ENCODE data around the gene ZCWPW1.
"Not testable (repeated sequence)": the region's sequence is repeated elsewhere in the genome, so short reads cannot be mapped to it uniquely, and the experiment has no call there.

Gene ZCWPW1

DNA sequence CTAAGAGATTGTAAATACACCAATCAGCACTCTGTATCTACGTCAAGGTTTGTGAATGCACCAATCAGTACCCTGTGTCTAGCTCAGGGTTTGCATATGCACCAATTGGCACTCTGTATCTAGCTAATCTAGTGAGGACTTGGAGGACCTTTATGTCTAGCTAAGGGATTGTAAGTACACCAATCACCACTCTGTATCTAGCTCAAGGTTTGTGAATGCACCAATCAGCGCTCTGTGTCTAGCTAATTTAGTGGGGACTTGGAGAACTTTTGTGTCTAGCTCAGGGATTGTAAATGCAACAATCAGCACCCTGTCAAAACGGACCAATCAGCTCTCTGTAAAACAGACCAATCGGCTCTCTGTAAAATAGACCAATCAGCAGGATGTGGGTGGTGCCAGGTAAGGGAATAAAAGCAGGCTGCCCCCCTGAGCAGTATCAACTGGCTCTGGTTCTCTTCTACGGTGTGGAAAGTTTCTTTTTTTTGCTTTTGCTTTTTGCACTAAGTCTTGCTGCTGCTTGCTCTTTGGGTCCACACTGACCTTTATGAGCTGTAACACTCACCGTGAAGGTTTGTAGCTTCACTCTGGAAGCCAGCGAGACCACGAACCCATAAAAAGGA, 46.2 kb downstream of the ZCWPW1 start:
- not testable (repeated sequence) for DNase-seq (ENCODE audit: low read depth); H3K4me3 ChIP-seq (ENCODE audit: low read depth, low read length)

DNA sequence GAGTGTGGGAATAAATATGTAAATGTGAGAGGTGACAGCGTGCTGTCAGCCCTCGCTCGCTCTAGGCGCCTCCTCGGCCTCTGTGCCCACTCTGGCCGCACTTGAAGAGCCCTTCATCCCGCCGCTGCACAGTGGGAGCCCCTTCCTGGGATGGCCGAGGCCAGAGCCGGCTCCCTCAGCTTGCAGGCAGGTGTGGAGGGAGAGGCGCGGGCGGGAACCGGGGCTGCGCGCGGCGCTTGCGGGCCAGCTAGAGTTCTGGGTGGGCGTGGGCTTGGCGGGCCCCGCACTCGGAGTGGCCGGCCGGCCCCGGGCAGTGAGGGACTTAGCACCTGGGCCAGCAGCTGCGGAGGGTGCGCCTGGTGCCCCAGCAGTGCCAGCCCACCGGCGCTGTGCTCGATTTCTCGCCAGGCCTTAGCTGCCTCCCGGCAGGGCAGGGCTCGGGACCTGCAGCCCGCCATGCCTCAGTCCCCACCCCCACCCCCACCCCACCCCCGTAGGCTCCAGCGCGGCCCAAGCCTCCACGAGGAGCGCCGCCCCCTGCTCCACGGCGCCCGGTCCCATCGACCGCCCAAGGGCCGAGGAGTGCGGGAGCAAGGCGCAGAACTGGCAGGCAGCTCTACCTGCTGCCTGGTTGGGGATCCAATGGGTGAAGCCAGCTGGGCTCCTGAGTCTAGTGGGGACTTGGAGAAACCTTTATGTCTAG, 46.8 kb downstream of the ZCWPW1 start:
- DNase-seq (ENCODE audit: low read depth); H3K4me3 ChIP-seq (ENCODE audit: low read depth, low read length): not testable (repeated sequence)

DNA sequence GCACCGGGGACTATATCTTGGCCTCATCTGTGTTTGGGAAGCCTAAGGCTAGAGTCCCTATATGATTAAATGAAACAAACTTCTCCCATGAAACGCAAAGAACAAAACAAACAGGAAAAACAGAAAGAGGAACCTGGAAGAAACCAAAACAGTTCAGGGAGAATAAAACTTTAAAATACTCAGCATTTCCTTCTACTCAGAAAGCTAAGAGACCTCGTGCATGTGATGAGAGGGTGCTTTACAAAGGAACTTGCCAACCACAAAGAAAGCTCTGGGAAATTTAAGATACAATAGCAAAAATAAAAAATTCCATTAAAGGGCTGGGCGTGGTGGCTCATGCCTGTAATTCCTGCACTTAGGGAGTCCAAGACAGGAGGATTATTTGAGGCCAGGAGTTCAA, 48.3 kb downstream of the ZCWPW1 start:
- H3K4me3 ChIP-seq (ENCODE audit: low read depth, low read length), result no peak overlapping the region
- no peak for DNase-seq (ENCODE audit: low read depth)

DNA sequence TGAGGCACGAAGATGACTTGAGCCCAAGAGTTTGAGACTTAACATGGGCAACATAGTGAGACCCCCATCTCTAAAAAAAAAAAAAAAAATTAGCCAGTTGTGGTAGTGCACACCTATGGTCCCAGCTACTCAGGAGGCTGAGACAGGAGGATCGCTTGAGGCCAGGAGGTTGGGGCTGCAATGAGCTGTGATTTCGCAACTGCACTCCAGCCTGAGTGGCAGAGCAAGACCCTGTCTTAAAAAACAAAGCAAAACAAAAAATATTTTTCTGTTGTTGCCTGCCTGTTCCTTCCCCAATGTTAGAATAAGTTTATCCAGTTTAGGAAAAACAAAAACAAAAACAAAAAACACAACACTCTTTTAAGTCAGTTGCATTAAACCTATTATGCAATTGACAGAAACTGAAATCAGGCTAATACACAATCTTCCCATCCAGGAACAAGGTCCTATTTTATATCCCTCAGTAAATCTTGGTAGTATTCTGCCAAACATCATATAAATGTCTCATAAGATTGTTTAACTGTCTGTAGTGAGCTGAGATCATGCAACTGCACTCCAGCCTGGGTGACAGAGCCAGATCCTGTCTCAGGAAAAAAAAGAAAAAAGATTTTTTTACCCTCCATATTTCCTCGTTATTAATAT, 50.3 kb downstream of the ZCWPW1 start:
- no peak for DNase-seq (ENCODE audit: low read depth)
- no peak overlapping the region for H3K4me3 ChIP-seq (ENCODE audit: low read depth, low read length)

DNA sequence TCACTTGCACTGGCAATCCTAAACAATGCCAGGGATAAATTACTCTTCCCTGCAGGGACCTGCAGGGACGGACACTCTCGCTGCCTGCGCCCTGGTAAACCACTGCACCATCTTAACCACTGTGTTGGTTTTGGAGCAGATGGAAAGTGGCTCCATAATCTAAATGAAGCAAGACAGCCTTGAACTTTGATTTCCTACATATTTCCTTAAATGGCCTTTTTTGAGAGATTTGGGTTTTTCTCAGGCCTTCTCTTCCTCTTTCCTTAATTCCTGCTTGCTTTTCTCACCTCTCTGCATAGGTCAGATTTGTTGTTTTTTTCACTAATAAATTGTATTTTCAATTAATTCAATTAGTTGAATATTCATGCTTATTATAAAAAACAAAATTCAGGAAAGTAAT, 52.4 kb downstream of the ZCWPW1 start:
- H3K4me3 ChIP-seq (ENCODE audit: low read depth, low read length), result no peak overlapping the region
- DNase-seq (ENCODE audit: low read depth), result no peak

DNA sequence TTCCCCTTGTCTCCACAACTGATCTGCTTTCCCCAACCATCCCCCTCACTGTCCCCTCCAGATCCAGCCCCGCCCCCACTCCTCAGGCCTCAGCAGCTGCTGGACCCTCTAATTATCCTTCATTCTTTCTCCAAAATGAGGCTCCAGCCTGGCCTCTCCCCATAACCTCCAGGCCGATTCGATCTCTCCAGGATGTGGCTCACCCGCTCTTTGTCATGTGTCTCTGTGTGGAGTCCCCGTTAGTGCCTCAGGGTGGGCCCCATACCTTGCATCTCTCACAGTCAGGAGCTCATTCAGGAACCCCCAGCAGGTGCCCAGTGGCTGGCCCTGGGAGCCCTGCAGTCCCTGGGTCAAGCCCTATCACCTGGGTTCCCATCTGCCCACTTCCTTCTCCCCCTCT, 53.9 kb downstream of the ZCWPW1 start:
- H3K4me3 ChIP-seq (ENCODE audit: low read depth, low read length), result no peak overlapping the region
- no peak for DNase-seq (ENCODE audit: low read depth)

DNA sequence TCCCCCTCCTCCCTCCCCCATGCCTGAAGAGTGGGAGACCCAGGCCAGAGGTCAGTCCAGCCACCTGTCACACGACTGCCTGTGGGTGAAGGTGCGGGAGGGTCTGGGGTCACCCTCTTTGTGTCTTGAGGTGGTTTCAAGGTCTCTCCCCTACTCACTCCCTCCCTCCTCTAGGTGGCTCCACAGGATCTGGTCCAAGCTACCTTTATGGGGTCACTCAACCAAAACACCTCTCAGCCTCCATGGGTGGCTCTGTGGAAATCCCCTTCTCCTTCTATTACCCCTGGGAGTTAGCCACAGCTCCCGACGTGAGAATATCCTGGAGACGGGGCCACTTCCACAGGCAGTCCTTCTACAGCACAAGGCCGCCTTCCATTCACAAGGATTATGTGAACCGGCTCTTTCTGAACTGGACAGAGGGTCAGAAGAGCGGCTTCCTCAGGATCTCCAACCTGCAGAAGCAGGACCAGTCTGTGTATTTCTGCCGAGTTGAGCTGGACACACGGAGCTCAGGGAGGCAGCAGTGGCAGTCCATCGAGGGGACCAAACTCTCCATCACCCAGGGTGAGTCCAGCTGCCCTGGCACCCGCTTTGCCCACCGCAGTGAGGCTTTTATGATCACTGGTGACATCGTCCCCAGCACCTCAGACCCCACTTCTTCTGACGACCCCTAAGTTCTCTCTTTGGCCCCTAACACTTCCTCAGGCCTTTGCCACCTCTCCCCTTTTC, 54.5 kb downstream of the ZCWPW1 start:
- not testable (repeated sequence) for DNase-seq (ENCODE audit: low read depth); H3K4me3 ChIP-seq (ENCODE audit: low read depth, low read length)

DNA sequence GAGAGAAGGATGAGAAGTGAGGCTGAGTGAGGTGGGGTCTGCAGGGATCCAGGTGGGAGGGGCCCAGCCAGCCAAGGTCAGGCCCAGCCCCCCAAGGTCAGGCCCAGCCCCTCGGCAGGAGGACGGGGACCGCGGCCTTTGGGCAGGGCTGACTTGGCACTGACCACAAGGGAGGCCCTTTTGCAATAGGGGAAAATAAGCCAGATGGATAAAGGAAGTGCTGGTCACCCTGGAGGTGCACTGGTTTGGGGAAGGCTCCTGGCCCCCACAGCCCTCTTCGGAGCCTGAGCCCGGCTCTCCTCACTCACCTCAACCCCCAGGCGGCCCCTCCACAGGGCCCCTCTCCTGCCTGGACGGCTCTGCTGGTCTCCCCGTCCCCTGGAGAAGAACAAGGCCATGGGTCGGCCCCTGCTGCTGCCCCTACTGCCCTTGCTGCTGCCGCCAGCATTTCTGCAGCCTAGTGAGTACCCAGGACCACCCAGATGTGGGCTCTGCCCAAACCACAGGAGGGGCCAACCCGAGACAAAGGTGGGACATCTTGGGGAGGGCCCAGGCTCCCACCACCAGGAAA, 55.2 kb downstream of the ZCWPW1 start, which contains the start of gene PILRA:
Gene PILRA, plus strand, starts transcription at position 227 of the 571 bp plus-strand sequence. Its CDS starts 170 bp downstream, at position 397.
- H3K4me3 ChIP-seq (ENCODE audit: low read depth, low read length), result no peak within 1 kb of the TSS
- no peak for DNase-seq (ENCODE audit: low read depth)

DNA sequence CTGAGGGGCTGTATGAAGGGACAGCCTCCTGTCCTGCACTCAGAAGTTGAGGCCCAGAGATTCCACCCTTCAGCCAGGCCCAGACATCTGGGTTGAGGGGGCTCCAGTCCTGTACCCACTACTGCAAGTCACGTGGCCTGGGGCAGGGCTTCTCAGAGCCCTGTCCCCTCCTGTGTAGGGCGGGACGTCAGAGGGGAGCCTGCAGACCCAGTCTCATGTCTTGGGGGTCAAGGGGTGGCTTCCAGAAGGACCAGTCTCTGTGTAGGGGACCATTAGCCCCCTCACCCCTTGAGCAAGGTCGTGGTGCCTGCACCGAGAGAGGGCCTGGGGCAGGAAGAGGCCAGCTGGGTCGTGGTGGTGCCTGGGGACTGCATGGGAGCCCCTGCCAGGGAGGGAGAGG, 55.8 kb downstream of the ZCWPW1 start:
- no peak for DNase-seq (ENCODE audit: low read depth)

DNA sequence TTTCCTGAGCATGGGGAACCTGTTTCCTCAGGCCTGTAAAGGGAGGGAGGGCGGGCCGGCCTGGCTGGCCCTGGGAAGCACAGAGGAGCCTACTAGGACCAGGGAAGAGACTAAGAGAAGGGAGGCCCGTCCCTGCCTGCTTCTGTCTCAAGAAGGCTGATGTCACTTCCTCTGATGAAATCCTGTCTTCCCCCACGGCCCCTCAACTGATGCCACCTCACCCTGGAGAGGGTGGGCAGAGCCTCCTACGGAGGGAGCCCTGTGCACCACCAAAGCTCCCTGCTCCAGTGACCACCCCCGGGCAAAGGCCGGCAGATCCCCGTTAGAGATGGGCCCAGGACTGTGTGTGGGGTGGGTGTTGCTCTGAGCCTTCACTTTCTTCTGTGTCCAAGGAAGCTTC, 56.2 kb downstream of the ZCWPW1 start:
- H3K4me3 ChIP-seq (ENCODE audit: low read depth, low read length), result no peak overlapping the region

More for the DNA sequence above, 55.8 kb downstream of the ZCWPW1 start:
- H3K4me3 ChIP-seq (ENCODE audit: low read depth, low read length), result no peak overlapping the region

DNA sequence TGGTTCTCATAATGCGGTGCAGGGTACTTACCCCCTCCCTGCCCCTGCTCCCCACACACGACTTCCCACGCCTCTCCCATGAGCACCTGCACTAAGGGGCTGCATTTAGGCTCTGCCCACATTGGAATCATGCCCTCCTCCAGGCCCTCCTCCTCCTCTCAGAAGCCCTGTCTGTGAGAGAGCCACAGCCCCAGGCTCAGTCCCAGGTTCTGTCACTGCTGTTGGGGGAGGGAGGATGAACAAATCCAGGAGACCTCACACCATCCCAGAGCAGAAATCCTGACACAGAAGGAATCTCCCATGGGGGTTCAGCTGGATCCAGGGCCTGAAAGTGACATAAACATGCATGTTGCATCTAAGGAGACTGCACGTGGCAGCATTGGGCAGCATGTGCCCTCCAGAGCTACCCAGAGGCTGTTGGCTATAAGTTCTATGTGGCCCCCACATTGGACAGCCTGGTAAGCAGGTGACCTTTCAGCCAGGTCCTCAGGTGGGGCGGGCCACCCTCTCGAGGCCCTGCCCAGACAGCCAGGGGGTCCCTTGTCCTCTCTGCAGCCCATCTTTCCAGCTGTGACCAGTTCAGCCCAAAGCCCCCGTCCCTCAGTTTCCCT, 56.8 kb downstream of the ZCWPW1 start:
- no peak overlapping the region for H3K4me3 ChIP-seq (ENCODE audit: low read depth, low read length)
- no peak for DNase-seq (ENCODE audit: low read depth)

More for the DNA sequence above, 56.2 kb downstream of the ZCWPW1 start:
- peak; percentile 36 for DNase-seq (ENCODE audit: low read depth)

DNA sequence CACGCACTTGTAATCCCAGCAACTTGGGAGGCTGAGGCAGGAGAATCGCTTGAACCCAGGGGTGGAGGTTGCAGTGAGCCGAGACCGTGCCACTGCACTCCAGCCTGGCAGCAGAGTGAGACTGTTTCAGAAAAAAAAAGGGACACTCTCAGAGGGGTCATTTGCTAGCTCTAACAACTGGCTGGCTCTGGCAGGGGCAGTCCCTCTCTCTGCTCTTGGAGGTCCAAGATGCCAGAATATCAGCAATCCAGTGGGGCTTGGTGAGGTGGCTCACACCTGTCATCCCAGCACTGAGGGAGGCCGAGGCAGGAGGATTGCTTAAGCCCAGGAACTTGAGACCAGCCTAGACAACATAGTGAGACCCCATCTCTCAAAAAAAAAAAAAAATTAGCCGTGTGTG, 57.8 kb downstream of the ZCWPW1 start:
- no peak for DNase-seq (ENCODE audit: low read depth)

DNA sequence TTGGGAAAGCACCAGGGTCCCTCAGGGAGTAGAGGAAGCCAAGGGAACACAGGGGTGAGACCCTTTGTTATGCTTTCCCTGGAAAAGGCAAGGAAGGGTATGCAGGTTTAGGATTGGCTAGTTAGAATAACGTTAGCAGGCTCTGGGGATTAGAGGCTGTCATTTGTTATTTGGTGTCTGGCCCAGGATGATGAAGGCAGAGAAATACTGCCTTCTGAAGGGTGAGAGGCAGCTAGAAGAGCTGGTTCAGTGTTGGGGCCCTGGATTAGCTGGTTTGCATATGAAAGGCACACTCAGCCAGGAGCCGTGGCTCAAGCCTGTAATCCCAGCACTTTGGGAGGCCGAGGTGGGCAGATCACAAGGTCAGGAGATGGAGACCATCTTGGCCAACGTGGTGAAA, 58.2 kb downstream of the ZCWPW1 start:
- H3K4me3 ChIP-seq (ENCODE audit: low read depth, low read length), result no peak overlapping the region
- DNase-seq (ENCODE audit: low read depth), result no peak

More for the DNA sequence above, 57.8 kb downstream of the ZCWPW1 start:
- H3K4me3 ChIP-seq (ENCODE audit: low read depth, low read length), result no peak overlapping the region

DNA sequence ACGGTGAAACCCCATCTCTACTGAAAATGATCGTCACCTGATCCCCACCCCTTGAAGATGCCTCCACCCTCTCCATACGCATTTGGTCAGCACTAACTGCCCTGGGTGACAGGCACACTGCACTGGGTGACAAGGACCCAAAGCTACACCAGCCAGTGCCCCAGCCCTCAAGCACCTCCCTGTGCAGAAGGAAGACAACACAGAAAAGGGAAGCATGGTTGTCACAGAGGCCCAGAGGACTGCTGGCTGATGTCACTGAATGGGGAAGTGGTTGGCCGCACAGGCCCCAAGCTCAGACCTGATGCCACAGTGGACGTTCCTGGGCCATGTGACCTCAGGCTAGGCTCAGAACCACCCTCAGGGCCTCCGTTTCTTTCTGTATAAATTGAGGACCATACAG, 59.4 kb downstream of the ZCWPW1 start:
- no peak overlapping the region for H3K4me3 ChIP-seq (ENCODE audit: low read depth, low read length)
- no peak for DNase-seq (ENCODE audit: low read depth)

DNA sequence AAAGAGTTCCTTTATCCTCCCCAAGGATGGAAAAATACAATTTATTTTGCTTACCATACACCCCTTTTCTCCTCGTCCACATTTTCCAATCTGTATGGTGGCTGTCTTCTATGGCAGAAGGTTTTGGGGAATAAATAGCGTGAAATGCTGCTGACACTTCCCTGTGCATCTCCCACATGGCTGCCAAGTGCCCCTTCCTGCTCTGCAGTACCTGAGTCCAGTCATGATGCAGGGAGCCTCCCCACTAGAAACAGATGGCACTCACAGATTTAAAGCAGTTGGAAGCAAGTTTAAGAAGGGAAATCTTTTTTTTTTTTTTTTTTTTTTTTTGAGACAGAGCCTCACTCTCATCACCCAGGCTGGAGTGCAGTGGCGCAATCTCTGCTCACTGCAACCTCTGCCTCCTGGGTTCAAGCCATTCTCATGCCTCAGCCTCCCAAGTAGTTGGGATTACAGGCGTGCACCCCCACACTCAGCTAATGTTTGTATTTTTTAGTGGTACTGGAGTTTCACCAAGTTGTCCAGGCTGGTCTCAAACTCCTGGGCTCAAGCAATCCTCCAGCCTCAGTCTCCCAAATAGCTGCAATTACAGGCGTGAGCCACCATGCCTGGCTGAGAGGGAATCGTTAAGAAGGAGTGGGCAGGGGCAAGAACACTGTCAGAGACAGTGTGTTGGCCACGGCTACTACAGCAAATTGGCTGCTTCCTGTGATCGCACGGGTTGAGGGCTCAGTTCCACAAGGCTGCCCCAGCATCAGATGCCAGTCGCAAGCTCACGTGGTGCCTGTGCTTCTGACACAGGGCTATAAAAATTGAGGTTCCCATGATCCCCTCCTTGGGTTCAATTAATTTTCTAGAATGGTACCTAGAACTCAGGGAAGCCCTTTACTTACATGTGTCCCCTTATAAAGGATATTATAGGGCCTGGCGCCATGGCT, 60.6 kb downstream of the ZCWPW1 start:
- H3K4me3 ChIP-seq (ENCODE audit: low read depth, low read length), result no peak overlapping the region
- no peak for DNase-seq (ENCODE audit: low read depth)

DNA sequence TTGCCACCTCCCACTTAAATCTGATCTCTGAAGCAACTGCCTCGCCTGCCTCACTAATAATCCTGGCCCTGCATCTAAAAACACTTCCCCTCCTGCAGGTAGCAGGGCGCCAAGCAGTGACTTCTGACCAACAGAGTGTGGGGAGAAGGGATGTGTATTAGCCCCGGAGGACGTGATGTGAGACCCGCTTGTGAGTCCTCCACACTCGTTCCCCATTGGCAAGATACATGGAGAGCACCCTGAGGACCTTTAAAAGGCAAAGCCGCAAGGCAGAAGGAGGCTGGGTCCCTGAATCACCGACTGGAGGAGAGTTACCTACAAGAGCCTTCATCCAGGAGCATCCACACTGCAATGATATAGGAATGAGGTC, 61.3 kb downstream of the ZCWPW1 start:
- DNase-seq (ENCODE audit: low read depth), result no peak
- H3K4me3 ChIP-seq (ENCODE audit: low read depth, low read length), result no peak overlapping the region

DNA sequence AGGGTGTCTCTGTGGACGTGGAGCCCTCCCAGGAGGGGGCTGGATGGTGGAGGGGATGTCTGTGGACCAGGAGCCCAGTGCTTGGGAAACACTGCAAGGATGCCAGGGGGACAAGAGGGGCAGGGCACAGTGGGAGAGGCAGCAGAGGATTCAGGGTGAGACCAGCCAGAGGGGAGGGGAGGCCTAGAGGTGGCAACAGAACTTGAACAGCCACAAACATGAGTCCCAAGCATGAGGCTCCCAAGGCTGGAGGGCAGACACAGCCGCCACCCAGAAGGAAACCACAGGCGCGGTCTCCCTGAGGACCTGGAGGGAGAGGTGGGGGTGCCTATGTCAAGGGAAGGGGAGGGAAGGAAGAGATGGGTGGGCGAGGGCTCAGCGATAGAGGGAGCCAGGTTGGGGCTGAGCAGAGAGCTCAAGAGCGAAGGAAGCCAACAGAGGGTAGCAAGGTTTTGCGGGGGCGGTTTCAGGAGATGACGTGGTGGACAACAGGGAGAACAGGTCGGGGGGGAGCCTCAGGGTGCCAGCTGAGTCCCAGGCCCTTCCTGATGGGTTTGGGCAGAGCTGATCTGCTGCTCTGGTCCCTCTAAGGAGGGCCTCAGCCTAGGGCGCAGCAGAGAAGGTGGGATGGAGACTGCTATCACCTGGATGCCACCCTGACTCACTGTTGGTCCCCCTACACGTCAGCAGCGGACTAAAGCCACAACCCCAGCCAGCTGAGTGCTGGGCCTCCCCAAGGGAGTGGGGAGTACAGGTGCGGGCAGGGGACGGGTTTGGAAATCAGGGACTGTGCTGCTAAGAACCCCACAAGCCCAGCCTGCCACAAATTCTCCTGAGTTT, 61.9 kb downstream of the ZCWPW1 start:
- no peak for DNase-seq (ENCODE audit: low read depth)
- no peak overlapping the region for H3K4me3 ChIP-seq (ENCODE audit: low read depth, low read length)

DNA sequence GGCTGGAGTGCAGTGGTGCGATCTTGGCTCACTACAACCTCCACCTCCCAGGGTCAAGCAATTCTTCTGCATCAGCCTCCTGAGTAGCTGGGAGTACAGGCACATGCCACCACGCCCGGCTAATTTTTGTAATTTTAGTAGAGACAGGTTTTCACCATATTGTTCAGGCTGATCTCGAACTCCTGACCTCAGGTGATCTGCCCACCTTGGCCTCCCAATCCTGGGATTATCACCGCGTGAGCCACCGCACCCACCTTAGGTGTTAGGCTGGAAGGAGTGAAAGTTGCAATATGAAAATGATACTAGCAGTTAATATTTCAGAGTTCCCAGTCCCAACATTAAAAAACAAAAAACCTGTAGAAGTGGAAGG, 62.5 kb downstream of the ZCWPW1 start:
- not testable (repeated sequence) for DNase-seq (ENCODE audit: low read depth); H3K4me3 ChIP-seq (ENCODE audit: low read depth, low read length)
